Medulla oblongata (tissue), 1 donor: ENCODE measurements around the gene ZNRD2.
A peak's percentile ranks its signal among the peaks of the same experiment; 100 is the strongest.

ENCODE experiments used
- DNase-seq: peaks from one replicate; pipeline ENCODE4 v3.0.0-alpha.2; 2015; ENCODE audit errors: extremely low spot score

Gene ZNRD2

DNA sequence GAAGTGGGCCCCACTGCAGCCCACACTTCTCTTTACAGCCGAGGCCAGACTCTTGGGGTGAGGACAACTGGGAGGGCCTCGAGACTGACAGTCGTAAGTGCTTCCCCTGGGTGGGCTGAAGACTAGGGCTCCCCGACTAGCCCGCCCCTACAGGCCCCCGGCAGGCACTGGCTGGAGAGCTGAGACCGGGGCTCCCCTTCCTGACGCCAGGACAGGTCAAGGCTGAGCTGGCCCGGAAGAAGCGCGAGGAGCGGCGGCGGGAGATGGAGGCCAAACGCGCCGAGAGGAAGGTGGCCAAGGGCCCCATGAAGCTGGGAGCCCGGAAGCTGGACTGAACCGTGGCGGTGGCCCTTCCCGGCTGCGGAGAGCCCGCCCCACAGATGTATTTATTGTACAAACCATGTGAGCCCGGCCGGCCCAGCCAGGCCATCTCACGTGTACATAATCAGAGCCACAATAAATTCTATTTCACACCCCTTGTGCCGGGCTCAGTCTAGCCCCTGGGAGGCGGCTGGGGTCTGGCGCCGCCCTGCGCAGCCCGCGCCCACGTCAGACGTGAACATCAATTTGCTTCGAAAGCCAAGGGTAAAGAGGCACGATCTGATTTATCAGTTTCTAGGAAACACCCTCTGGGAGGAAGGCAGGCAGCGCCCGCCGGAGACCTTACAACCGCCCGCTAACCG is 31.9 kb upstream of the ZNRD2 start:
- no peak for DNase-seq

DNA sequence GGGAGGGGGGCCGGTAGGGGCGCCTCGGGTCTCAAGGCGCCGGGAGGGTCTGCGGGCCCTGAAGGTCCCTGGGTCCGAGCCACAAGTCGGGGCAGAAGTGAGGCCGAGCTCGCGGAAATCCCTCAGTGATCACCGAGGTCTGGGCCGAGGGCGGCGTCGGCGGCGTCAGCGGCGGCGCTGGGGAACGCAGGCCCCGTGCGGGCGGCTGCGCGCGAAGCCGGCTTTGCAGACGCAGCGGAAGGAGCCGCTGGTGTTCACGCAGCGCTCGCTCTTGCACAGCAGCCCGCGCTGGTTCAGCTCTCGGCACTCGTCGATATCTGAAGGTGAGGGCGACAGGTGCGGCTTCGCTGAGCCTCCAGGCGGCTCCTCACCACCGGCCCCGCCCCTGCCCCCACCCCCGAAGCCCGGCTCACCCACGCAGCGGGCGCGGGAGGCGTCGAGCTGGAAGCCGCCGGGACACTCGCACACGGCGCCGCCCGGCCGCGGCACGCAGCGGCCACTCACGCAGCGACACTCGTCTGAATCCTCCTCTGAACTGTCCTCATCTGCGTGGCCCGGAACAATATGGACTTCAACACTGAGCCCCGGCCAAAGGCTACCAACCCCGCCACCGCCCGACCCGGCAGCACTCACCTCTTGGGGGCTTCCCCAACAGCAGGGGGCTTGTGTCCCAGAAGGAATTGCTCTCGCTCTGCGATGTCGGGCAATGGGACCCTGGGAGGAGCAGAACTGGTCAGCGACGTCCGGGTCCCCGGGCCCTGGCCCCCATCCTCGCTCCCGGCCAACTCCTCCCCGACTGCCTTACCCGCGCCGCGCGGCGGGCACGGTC is 31.1 kb upstream of the ZNRD2 start:
- no peak for DNase-seq

DNA sequence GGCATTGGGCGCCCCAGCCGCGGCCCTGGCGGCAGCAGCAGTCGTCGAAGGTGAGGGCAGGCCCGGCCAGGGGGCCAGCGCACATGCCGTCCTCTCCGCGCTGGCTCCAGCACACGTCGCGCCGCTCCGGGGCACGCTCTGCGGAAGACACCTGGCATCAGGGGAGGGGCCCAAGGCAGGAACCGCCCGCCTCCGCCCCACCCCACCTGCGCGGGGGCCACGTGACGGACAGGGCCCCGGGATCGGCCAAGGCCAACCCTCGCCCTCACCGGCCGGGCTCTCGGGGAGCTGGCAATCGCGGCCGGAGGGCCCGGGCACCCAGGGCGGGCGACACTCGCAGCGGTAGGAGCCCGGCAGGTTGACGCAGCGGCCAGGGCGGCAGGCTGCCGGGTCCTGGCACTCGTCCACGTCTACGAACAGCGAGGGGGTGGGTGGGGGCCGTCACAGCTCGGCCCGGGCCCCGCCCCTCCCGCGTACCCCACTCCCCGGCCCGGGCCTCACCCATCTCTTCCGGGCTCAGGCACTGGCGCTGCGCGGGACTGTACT is 30.5 kb upstream of the ZNRD2 start:
- DNase-seq: no peak

DNA sequence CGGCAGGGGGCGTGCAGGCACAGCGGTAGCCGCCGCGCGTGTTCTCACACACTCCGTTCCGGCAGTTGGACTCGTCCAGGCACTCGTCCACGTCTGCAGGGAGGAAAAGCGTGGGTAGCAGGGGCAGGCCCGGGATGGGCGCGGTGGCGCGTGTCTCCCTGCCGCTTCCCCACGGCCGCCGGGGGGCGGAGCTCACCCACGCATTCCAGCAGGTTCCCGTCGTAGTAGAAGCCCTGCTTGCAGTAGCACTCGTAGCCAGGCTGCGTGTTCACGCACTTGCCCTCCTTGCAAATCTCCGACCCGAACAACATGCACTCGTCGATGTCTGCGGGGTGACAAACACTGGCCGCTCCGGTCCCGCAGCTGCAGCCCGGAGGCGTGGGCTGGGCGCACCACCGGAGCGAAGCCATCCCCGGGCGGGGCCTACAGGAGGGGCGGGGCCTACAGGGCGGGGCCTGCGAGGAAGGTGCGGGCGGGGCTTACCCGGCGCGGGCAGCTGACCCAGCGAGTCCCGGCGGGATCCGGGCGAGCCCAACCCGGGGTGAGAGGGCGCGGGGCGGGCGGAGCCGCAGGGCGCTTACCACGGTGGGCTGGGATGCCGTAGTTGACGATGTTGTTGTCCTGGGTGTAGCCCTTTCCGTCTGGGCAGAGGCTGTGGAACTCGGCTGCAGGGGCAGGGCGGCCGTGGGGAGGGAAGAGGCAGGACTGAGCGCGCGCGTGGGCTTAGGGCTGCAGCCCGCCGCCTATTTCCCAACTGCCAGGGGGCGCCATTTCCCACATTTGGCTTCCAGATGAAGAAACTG is 29.8 kb upstream of the ZNRD2 start:
- DNase-seq: peak; percentile 90

DNA sequence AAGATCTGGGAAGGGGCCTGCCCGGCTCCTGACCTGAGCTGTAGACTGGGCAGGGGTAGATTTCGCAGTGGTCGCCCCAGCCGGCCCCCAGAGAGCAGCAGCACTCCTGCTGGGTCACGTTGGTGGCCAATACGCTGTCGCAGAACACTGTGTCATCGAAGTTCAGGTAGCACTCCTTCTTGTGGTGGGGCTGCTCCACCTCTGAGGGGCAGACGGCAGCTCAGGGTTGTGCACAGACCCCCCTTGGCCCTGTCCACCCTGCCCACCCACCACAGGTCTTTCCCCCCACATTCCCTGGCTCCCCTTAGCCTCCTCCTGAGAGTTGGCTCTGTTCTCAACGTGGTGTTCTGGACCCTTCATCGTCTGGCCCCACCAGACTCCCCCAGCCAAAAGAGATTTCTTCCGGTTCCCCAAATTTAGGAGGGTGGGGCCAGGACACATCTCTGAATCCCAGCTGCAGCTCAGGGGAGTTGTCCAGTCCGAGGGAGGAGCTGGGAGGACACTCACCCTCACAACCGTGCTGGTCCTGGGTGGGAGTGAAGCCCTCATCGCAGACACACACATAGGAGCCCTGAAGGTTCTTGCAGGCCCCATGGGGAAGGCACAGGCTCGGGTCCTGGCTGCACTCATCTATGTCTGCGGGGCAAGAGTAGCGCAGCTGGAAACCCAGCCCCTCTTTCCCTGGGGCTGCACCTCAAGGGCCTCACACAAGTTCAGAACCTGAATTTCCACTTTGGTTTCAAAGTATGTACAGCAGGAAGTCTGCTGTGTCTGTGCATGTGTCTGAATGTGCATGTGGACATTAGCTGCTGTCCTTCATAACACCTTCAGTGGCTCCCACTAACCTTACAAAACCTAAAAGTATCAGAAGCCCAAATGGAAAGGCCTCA is 28.9 kb upstream of the ZNRD2 start:
- no peak for DNase-seq

DNA sequence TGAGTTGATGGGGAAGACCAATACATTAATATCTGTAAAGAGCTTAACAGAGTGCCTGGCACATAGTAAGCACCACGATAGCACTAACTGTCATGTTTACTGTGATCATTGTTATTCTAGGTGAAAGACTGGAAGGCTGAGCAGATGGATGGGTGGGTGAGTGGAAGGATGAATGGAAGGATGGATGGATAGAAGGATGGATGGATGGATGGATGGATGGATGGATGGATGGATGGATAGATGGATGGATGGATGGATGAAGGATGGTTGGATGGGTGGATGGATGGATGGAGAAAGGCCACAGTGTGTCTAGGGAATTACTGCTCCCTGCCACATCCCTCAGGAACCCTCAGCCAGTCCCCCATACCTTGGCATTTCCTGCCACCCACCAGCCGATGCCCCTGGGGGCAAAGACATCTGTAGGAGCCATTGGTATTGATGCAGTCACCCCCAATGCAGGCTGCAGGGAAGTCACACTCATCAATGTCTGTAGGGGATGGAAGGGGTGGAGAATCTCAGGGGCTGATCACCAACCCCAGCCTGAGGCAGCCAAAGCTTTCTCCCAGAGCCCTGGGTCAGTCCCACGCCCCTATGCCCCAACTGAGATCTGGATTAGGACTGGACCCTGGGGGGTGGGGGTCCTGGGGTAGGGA is 27.4 kb upstream of the ZNRD2 start:
- DNase-seq: no peak

DNA sequence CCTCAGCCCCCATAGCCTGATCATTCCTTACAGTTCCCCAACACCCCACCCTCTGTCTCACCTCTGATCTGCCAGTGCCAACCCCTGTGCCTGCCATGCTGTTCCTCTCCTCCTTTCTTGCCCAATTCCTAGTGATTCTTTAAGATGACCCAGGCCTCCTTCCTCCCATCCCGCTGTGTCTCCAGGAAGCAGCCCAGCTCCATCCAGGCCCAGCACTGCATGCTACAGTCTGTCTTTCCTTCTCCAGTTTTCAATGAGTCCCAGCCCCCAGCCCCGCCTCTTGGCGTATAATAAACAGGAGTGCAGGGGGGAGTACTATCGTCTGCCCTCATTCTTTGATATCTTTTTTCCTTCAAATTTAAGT is 24.4 kb upstream of the ZNRD2 start:
- no peak for DNase-seq

DNA sequence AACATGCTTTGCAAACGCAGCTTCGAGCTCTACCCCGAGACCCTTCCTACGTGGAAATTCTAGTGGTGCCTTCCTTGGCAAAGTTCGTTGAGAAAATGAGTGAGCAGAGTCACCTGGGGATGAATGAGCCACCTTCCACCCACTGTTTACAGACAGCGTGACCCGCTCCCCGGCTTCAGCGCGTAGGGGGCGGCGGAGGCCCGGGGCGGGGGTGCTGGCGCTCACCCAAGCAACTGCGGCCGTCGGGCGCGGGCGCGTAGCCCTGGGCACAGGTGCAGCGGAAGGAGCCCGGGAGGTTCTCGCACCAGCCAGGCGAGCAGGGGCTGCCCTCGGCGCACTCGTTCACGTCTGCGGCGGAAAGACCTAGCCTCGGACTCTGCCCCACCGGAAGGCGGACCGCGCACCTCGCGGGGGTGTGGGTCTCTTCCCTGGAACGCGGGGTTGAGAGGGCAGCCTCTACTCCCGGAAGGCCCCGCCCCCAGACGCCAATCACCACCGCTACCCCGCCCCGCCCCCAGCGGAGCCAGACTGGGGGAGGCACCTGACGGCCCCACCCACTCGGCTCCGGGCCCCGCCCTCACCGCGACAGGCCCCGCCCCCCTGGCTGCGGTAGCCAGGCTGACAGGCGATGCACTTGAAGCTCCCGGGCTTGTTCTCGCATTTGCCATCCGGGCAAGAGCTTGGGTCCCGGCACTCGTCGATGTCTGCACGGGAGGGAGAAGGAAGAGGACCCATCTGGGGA is 23.9 kb upstream of the ZNRD2 start:
- peak; percentile 46 for DNase-seq

DNA sequence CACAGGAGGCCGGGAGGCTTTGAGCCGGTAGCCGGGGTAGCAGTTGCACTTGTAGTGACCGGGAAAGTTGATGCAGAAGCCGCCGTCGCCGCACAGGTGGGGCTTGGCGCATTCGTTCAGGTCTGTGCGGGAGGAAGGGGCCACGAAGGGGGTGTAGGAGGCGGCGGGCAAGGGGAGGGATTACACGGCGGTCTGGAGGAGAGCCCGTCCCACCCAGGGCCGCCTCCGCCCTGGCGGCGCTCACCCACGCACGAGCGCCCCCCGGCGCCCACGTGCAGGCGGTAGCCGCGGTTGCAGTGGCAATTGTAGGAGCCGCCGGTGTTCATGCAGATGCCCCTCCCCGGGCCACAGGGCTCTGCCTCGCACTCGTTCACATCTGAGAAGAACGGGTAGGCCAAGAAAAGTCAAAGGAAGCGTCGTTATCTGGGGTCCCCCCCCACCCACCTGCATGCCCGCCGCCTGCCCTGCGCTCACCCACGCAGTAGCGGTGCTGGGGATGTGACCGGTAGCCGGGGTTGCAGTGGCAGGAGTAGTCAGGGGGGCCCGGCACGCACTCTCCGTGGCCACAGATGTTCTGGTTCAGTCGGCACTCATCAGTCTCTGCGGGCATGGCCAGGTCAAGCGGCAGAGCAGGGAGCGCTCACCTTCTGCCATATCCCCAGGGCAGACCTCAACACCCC is 22.7 kb upstream of the ZNRD2 start:
- no peak for DNase-seq

DNA sequence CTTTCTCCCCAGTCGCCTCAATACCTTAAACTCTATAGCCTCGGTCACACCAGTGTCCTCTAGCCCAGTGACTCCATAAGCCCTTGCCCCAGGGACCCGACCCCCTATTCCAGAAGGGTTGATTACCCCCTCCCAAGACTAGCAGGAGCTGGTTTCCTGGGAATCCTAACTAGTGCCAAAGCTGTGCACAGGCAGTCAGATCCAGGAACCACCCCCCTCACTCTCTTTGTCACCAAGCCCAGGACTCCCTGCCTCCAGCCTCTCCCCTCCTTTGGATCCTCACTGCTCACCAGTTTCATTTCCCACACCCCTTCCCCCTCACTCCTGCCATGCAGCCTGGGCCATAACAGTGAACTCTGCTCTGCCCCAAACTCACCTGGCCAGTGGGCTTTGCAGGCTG is 21.9 kb upstream of the ZNRD2 start:
- DNase-seq: peak; percentile 61

DNA sequence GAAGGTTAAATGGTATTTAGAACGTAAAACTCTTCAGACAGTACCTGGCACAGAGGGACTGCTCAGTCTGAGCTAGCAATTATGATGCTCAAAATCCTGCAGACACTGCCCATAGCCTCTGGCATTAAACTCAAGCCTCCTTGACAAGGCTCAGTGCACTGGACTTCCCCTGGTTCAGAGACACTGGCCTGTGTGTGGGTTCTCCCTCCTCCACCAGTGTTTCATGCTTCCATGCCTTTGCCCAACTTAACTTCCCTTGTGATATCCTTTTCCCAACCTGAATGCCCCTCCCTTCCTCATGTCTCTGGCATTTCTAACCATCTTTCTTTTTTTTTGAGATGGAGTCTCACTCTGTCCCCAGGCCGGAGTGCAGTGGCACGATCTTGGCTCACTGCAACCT is 21.2 kb upstream of the ZNRD2 start:
- no peak for DNase-seq

DNA sequence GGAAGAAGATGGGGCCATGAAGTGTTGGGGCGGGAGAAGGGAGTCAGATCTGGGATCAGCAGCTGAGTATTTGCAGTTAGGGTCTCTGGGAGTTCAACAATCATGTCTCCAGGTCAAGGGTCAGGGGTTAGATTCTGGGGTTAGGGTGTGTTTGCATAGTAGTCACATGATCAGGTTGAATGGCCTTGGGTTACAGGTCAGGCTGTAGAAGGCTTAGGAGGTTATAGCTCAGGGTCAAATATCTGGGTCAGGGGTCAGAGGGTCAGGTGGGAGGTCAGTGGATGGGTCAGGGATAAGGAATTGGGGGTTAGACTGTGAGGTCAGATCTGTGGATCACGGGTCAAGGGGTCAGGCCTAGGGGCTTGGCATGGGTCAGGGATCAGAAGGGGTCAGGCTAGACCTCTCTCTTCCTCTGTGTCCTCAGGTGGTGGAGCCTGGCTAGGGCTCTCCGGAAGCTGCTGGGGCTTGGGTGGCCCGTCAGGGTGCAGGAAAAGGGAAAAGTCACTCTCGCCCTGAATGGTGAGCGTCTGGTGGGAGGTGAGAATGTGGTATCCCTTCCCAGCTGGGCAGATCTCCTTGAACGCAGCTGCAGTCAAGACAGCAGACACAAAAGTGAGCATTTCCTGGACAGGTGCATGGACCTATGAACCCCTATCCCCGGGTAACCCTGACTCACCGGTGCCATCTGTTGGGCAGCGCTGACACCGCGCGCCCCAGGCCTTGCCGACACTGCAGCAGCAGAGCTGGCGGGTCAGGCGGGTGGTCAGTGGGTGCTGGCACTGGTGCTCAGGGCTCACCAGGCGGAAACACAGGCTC is 18.5 kb upstream of the ZNRD2 start:
- no peak for DNase-seq

DNA sequence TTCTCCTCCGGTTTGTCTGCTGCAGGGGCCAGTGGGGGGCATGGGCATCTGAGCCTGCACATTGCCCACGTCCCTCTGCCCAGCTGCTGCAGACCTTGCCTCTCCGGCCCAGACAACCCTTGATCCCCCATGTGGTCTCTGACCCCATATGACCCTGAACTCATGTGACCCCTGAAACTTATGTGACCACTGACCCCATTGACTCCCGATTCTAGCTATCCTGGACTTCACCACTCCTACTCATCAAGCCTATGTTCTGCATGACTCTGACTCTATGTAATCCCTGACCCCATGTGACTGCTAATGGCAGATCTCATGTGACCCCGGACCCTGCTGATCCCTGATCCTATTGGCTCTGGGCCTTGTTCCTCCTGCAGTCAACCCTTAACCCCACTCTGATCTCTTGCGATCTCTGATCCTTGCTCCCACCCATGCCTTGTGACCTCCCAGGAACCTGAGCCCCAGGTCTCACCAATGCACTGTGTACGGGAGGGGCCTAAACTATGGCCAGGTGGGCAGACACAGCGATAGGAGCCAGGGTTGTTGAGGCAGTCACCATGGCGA is 17.8 kb upstream of the ZNRD2 start:
- DNase-seq: no peak

DNA sequence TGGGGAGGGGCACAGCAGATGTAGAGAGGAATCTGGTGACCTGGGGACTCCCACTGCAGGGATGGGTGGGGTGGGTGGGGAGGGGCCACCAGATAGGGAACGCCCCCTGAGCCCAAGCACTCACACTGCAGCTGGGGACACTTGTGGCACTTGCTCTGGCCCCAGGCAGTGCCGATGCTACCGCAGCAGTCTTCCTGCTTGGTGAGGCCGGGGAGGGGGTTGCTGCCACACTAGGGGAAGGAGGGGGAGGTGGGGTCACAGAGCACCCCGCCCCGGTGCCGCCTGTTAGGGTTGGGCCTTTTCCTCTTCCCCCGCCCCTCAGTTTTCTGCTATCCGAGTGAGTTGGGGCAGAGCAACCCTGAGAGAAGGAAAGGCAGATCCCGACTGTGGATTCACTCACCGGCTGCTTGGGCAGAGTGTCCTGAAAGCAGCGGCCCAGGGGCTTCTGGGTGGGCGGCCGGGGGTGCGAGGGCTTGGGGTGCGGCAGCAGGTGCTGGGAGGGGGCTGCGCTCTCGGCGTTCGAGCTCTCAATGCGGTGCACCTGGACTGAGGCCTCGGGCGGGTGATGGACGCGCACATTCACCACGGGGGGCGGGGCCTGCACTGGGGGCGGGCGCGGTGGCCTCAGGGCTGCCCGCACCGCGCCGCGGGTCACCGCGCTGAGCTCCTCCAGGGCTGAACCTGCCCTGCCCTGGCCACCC is 16.8 kb upstream of the ZNRD2 start:
- no peak for DNase-seq

DNA sequence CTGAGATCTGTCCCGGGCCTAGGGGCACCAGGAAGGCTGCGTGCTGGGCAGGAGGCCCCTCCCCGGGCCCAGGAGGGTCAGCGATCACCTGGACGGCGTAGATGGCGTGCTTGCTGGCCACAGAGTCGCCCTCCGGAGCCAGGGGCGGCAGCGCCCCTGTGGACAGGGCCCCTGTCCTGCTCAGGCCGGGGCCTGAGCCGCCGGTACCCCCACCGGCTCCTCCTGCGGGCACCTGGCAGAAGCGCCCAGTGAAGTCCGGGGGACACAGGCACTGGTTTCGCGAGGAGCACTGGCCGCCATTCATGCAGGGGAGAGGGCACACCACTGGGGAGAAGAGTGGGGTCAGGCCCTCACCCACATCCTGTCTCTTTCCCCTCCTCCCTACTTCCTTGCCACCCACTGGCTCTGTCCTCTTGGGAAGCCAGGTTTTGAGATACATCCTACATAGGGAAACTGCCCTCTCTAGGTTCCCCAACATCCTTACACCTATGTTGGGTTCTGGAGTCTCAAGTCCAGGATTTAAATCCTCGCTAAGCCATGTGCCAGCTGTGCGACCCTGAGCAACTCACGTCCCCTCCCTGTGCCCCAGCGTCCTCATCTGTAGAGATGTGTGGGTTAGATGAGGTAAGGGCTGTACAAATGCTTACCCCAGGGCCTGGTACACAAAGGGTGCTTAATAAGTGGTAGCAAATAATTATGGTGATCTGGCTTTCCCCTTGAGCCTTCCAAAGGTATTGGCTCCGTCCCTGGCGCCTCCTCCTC is 16.0 kb upstream of the ZNRD2 start:
- DNase-seq: no peak

DNA sequence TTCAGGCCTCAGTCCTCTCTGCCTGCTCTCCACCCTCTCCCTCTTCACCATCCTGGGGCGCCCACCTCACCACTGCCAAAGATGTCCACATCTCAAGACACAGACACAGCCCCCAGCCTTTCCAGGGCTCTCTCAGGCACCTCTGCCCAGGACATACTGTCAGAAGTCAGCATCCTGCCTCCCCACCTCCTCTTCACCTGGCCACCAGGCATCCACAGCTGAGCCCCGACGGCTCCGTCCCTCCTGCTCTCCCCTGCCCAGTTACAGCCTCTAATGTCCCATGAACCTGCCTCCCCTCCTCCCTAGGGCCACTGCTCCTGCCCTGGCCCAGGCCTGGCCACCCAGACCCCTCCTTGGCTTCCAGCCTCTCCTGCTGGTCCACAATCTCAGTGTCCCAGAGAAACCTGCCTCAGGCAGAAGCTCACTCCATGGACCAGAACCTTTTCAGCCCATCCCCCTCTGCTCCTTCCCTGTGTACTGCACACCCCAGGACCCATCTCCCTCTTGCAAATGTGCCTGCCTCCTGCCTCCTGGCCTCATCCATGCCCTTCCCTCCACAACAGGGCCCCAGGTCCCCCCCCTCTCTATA is 15.3 kb upstream of the ZNRD2 start:
- DNase-seq: no peak
